GM12892 (cell line): ENCODE results near the gene ATP9B.

Experiments used
- POLR2A ChIP-seq: IDR thresholded peaks from 2 replicates; pipeline ENCODE4 v1.6.1; 2011; ENCODE audit warnings: low read depth, low read length, control low read depth
- POLR2AphosphoS5 ChIP-seq: IDR thresholded peaks from 2 replicates; pipeline ENCODE4 v1.6.1; 2011; ENCODE audit warnings: low read depth, low read length, control low read depth
- TAF1 ChIP-seq: IDR thresholded peaks from 2 replicates; pipeline ENCODE4 v1.6.1; 2011; ENCODE audit warnings: low read depth, mild to moderate bottlenecking, control low read depth, low read length, borderline replicate concordance

GRCh38 chr18:79385708-79386341, 316.6 kb downstream of the ATP9B start:
- TF ChIP-seq POLR2AphosphoS5 (no peak), TAF1 (no peak), POLR2A (no peak)
